CD4-positive, alpha-beta T cell treated with Interleukin-15 for 1 hour (primary cell): Measurements from ENCODE around the gene IRAK2.

ENCODE experiments used
- DNase-seq: peaks from one replicate; pipeline ENCODE4 v3.0.0-alpha.2; 2020

Gene IRAK2

GRCh38 chr3:10189557-10190354 lies 25.0 kb downstream of the IRAK2 start:
- peak; percentile 80 for DNase-seq

- peak; percentile 75 for DNase-seq
These were observed 28.4 kb downstream of the IRAK2 start for GRCh38 chr3:10192953-10193691.

GRCh38 chr3:10193692-10194327 lies 29.1 kb downstream of the IRAK2 start:
- no peak for DNase-seq

GRCh38 chr3:10194328-10195071 lies 29.8 kb downstream of the IRAK2 start:
- peak; percentile 75 for DNase-seq

- no peak for DNase-seq
These were observed 30.8 kb downstream of the IRAK2 start for GRCh38 chr3:10195366-10196089.

GRCh38 chr3:10196389-10197052 lies 31.8 kb downstream of the IRAK2 start:
- DNase-seq, result peak; percentile 54

- DNase-seq, result no peak
These were observed 33.5 kb downstream of the IRAK2 start for GRCh38 chr3:10198226-10198625.

GRCh38 chr3:10198761-10199649 lies 34.3 kb downstream of the IRAK2 start:
- peak; percentile 90 for DNase-seq

- DNase-seq, result no peak
These were observed 40.2 kb downstream of the IRAK2 start for GRCh38 chr3:10204921-10205320.

- DNase-seq, result no peak
These were observed 40.9 kb downstream of the IRAK2 start for GRCh38 chr3:10205451-10206165.

GRCh38 chr3:10206166-10206511 lies 41.4 kb downstream of the IRAK2 start:
- DNase-seq, result no peak

GRCh38 chr3:10213156-10213792 lies 48.6 kb downstream of the IRAK2 start:
- DNase-seq, result peak; percentile 45

- DNase-seq, result no peak
These were observed 51.1 kb downstream of the IRAK2 start for GRCh38 chr3:10215578-10216368.

- DNase-seq, result no peak
These were observed 52.6 kb downstream of the IRAK2 start for GRCh38 chr3:10217359-10217758.

- DNase-seq, result no peak
These were observed 55.0 kb downstream of the IRAK2 start for GRCh38 chr3:10219737-10220136.

- DNase-seq, result peak; percentile 78
These were observed 59.2 kb downstream of the IRAK2 start for GRCh38 chr3:10223676-10224639.
